H9 (cell line): ENCODE data around the gene SCYL3. TPM values are rescaled to one million over a fixed set of nuclear protein-coding genes. Genes with fewer than 3 reads are reported as not detected.

Source experiments
- DNase-seq: peaks from one replicate; pipeline ENCODE4 v3.0.0-alpha.2; 2017
- H2AFZ ChIP-seq: one replicate; pipeline ENCODE4 v1.6.1; 2013; ENCODE audit warnings: mild to moderate bottlenecking, low read length, control low read depth, moderate library complexity
- H2AK5ac ChIP-seq: 2 replicates; pipeline ENCODE4 v1.6.1; 2013; ENCODE audit warnings: low read length, control low read depth, mixed read lengths; ENCODE audit not compliant: insufficient read length
- H2BK120ac ChIP-seq: one replicate; pipeline ENCODE4 v1.6.1; 2013; ENCODE audit warnings: low read depth, mild to moderate bottlenecking, low read length, control low read depth, inconsistent platforms; ENCODE audit not compliant: poor library complexity, severe bottlenecking
- H2BK12ac ChIP-seq: 2 replicates; pipeline ENCODE4 v1.6.1; 2013; ENCODE audit warnings: low read length, control low read depth, mixed read lengths, low read depth; ENCODE audit not compliant: insufficient read length
- H2BK15ac ChIP-seq: 2 replicates; pipeline ENCODE4 v1.6.1; 2013; ENCODE audit warnings: low read depth, low read length, control low read depth
- H2BK20ac ChIP-seq: one replicate; pipeline ENCODE4 v1.6.1; 2013; ENCODE audit warnings: low read depth, mild to moderate bottlenecking, low read length, control low read depth, inconsistent platforms; ENCODE audit not compliant: poor library complexity, severe bottlenecking
- H2BK5ac ChIP-seq: 2 replicates; pipeline ENCODE4 v1.6.1; 2013; ENCODE audit warnings: low read length, control low read depth, mixed read lengths; ENCODE audit not compliant: insufficient read length
- H3K14ac ChIP-seq: 2 replicates; pipeline ENCODE4 v1.6.1; 2013; ENCODE audit warnings: low read length, control low read depth; ENCODE audit not compliant: insufficient read depth
- H3K18ac ChIP-seq: 2 replicates; pipeline ENCODE4 v1.6.1; 2013; ENCODE audit warnings: low read depth, mild to moderate bottlenecking, mixed read lengths, low read length, control low read depth; ENCODE audit not compliant: insufficient read length
- H3K23ac ChIP-seq: 2 replicates; pipeline ENCODE4 v1.6.1; 2013; ENCODE audit warnings: low read length, control low read depth, mixed read lengths, low read depth; ENCODE audit not compliant: insufficient read length
- H3K23me2 ChIP-seq: 2 replicates; pipeline ENCODE4 v1.6.1; 2013; ENCODE audit warnings: low read depth, mild to moderate bottlenecking, mixed read lengths, low read length, control low read depth; ENCODE audit not compliant: insufficient read length, poor library complexity, severe bottlenecking
- H3K27ac ChIP-seq: 2 replicates; pipeline ENCODE4 v1.5.1; 2013; ENCODE audit warnings: low read length, control low read depth, mixed read lengths, low read depth; ENCODE audit not compliant: insufficient read length
- H3K27me3 ChIP-seq: 2 replicates; pipeline ENCODE4 v1.6.1; 2013; ENCODE audit warnings: low read length, control low read depth, inconsistent platforms; ENCODE audit not compliant: insufficient read depth
- H3K4ac ChIP-seq: 2 replicates; pipeline ENCODE4 v1.6.1; 2013; ENCODE audit warnings: low read depth, mild to moderate bottlenecking, control low read depth, inconsistent platforms, low read length, moderate library complexity
- H3K4me1 ChIP-seq: 2 replicates; pipeline ENCODE4 v1.6.1; 2013; ENCODE audit warnings: low read length, control low read depth, inconsistent platforms; ENCODE audit not compliant: insufficient read depth
- H3K4me2 ChIP-seq: 2 replicates; pipeline ENCODE4 v1.6.1; 2013; ENCODE audit warnings: low read length, control low read depth, mixed read lengths; ENCODE audit not compliant: insufficient read length, insufficient read depth
- H3K56ac ChIP-seq: 2 replicates; pipeline ENCODE4 v1.6.1; 2013; ENCODE audit warnings: low read depth, mild to moderate bottlenecking, mixed read lengths, low read length, control low read depth; ENCODE audit not compliant: insufficient read length
- H3K79me1 ChIP-seq: 2 replicates; pipeline ENCODE4 v1.6.1; 2013; ENCODE audit warnings: low read depth, mild to moderate bottlenecking, moderate library complexity, low read length, control low read depth, inconsistent platforms; ENCODE audit not compliant: insufficient read depth, poor library complexity, severe bottlenecking
- H3K79me2 ChIP-seq: 2 replicates; pipeline ENCODE4 v1.6.1; 2013; ENCODE audit warnings: low read length, control low read depth, inconsistent platforms; ENCODE audit not compliant: insufficient read depth
- H3K9ac ChIP-seq: 2 replicates; pipeline ENCODE4 v1.6.1; 2013; ENCODE audit warnings: low read length, control low read depth, mixed read lengths; ENCODE audit not compliant: insufficient read length; ENCODE audit errors: extremely low read depth
- H3K9me3 ChIP-seq: one replicate; pipeline ENCODE4 v1.6.1; 2013; ENCODE audit warnings: low read depth, low read length, inconsistent platforms; ENCODE audit not compliant: control insufficient read depth
- H3T11ph ChIP-seq: one replicate; pipeline ENCODE4 v1.6.1; 2013; ENCODE audit warnings: mild to moderate bottlenecking, low read length, control low read depth, inconsistent platforms
- H4K20me1 ChIP-seq: one replicate; pipeline ENCODE4 v1.6.1; 2013; ENCODE audit not compliant: control insufficient read depth, insufficient read length, insufficient read depth
- H4K5ac ChIP-seq: 2 replicates; pipeline ENCODE4 v1.6.1; 2013; ENCODE audit warnings: low read depth, mild to moderate bottlenecking, mixed read lengths, low read length, control low read depth; ENCODE audit not compliant: insufficient read length
- H4K8ac ChIP-seq: replicated peaks from 2 replicates; pipeline ENCODE4 v1.6.1; 2013; ENCODE audit warnings: low read length, control low read depth, mixed read lengths, low read depth; ENCODE audit not compliant: insufficient read length
- H4K91ac ChIP-seq: 2 replicates; pipeline ENCODE4 v1.6.1; 2013; ENCODE audit warnings: low read depth, mild to moderate bottlenecking, moderate library complexity, mixed read lengths, low read length, control low read depth; ENCODE audit not compliant: insufficient read length
- H3K27ac Mint-ChIP-seq, 3 experiments: 2 replicates in 2 of 3; 3 replicates in 1 of 3; pipeline ENCODE4 v1.8.0; 2020 to 2021; ENCODE audit warnings: mixed read lengths in 3 of 3, mild to moderate bottlenecking in 1 of 3, moderate library complexity in 1 of 3
- H3K27me3 Mint-ChIP-seq: 2 replicates; pipeline ENCODE4 v1.8.0; 2021; ENCODE audit warnings: low read depth, mild to moderate bottlenecking, moderate library complexity, mixed read lengths
- H3K36me3 Mint-ChIP-seq, 3 experiments: 2 replicates in 2 of 3; 3 replicates in 1 of 3; pipeline ENCODE4 v1.8.0; 2020 to 2021; ENCODE audit warnings: low read depth in 3 of 3, mixed read lengths in 3 of 3; ENCODE audit not compliant: insufficient read depth in 1 of 3
- H3K4me1 Mint-ChIP-seq, 2 experiments: 2 replicates each; pipeline ENCODE4 v1.8.0; 2020; ENCODE audit warnings: mixed read lengths in 2 of 2
- H3K4me3 Mint-ChIP-seq, 2 experiments: 2 replicates in 1 of 2; 3 replicates in 1 of 2; pipeline ENCODE4 v1.8.0; 2020 to 2021; ENCODE audit warnings: mild to moderate bottlenecking in 2 of 2, mixed read lengths in 2 of 2, moderate library complexity in 1 of 2
- H3K9me3 Mint-ChIP-seq, 2 experiments: 2 replicates in 1 of 2; 3 replicates in 1 of 2; pipeline ENCODE4 v1.8.0; 2020; ENCODE audit warnings: mild to moderate bottlenecking in 2 of 2, mixed read lengths in 2 of 2, moderate library complexity in 1 of 2
- WGBS: extraction: QIAGEN DNeasy Blood & Tissue Kit; methylation state at CpG from one replicate; pipeline ENCODE4 v1.1.7; 2013; ENCODE audit warnings: missing lambda C conversion rate, low lambda C conversion rate, mixed read lengths; ENCODE audit not compliant: insufficient read length; ENCODE audit errors: extremely low coverage; 5-methylcytosine and 5-hydroxymethylcytosine counted together
- total RNA-seq: library from RNA; stranded (reverse); gene quantifications from 2 replicates; pipeline ENCODE4 v1.2.1, GENCODE V29; 2021
- TF ChIP-seq, protein P1 (sequence below): fragments of 200-600 bp; sonication (generic); conservative IDR thresholded peaks from 3 replicates; pipeline ENCODE4 v1.8.0; 2021; ENCODE audit warnings: antibody characterized with exemption, mild to moderate bottlenecking

The SCYL3 gene
- total RNA-seq, 1 experiment from 2014 or later = 3.9 TPM

- no peak overlapping the region for H3K9ac ChIP-seq
These were observed 34.7 kb downstream of the SCYL3 start for GRCh38 chr1:169859001-169859400.

More at GRCh38 chr1:169859001-169859400, 34.7 kb downstream of the SCYL3 start:
- Histone ChIP-seq H3K14ac (no peak overlapping the region), H3K27ac (no peak overlapping the region), H4K91ac (no peak overlapping the region), H4K5ac (no peak overlapping the region), H3T11ph (no peak overlapping the region), H2BK12ac (no peak overlapping the region), H3K4me1 (no peaks in the 10 kb centered on the region), H3K56ac (no peak overlapping the region), H2BK120ac (no peak overlapping the region), H3K4ac (no peak overlapping the region), H3K23ac (no peak overlapping the region), H3K79me2 (no peaks in the 10 kb centered on the region), H2AFZ (no peak overlapping the region), H2BK20ac (no peak overlapping the region), H3K79me1 (no peaks in the 10 kb centered on the region), H3K23me2 (no peaks in the 10 kb centered on the region), H3K18ac (no peak overlapping the region), H3K9me3 (no peaks in the 10 kb centered on the region), H2BK5ac (no peak overlapping the region), H3K4me2 (no peak overlapping the region), H2BK15ac (no peak overlapping the region), H4K20me1 (no peaks in the 10 kb centered on the region), H3K27me3 (no peaks in the 10 kb centered on the region), H2AK5ac (no peak overlapping the region), H4K8ac (no peak overlapping the region)
- Mint-ChIP-seq H3K27ac (no peak overlapping the region; a peak in 1 of 7 replicates), H3K9me3 (no peaks in the 10 kb centered on the region), H3K4me1 (no peaks in the 10 kb centered on the region), H3K27me3 (no peaks in the 10 kb centered on the region), H3K36me3 (peaks cover 3 to 48% (median 35%) of the 10 kb centered on the region in 3 experiments; a peak in 5 of 7 replicates), H3K4me3 (no peak overlapping the region)
- no peak for DNase-seq
- WGBS = no CpG with 5 or more reads among the region's 4 CpGs
- TF ChIP-seq, protein P1, sequence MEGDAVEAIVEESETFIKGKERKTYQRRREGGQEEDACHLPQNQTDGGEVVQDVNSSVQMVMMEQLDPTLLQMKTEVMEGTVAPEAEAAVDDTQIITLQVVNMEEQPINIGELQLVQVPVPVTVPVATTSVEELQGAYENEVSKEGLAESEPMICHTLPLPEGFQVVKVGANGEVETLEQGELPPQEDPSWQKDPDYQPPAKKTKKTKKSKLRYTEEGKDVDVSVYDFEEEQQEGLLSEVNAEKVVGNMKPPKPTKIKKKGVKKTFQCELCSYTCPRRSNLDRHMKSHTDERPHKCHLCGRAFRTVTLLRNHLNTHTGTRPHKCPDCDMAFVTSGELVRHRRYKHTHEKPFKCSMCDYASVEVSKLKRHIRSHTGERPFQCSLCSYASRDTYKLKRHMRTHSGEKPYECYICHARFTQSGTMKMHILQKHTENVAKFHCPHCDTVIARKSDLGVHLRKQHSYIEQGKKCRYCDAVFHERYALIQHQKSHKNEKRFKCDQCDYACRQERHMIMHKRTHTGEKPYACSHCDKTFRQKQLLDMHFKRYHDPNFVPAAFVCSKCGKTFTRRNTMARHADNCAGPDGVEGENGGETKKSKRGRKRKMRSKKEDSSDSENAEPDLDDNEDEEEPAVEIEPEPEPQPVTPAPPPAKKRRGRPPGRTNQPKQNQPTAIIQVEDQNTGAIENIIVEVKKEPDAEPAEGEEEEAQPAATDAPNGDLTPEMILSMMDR = no peak
